GM23338 (cell line): ENCODE data around the gene CEP20. TPM values are rescaled to one million over a fixed set of nuclear protein-coding genes. Genes with fewer than 3 reads are reported as not detected.

Source experiments
- ATAC-seq: fragments of 200-7000 bp; cut with Tn5 transposase; 3 replicates; pipeline ENCODE4 v1.9.1; 2020
- DNase-seq: peaks from one replicate; pipeline ENCODE4 v3.0.0-alpha.2; 2015; ENCODE audit warnings: low spot score
- H2AFZ ChIP-seq: fragments of 200-600 bp; sonication (generic); 2 replicates; pipeline ENCODE4 v1.8.0; 2016; ENCODE audit warnings: antibody characterized with exemption, mild to moderate bottlenecking, moderate library complexity
- H3F3A ChIP-seq: fragments of 200-600 bp; sonication (generic); replicated peaks from 2 replicates; pipeline ENCODE4 v1.8.0; 2017; ENCODE audit warnings: antibody characterized with exemption, mixed run types, low read depth
- H3K27ac ChIP-seq: fragments of 200-600 bp; sonication (generic); 2 replicates; pipeline ENCODE4 v1.6.1; 2016; ENCODE audit warnings: low read depth
- H3K27me3 ChIP-seq: fragments of 200-600 bp; sonication (generic); 2 replicates; pipeline ENCODE4 v1.8.0; 2016; ENCODE audit warnings: mild to moderate bottlenecking, mixed run types, moderate library complexity; ENCODE audit not compliant: insufficient read depth
- H3K36me3 ChIP-seq: fragments of 200-600 bp; sonication (generic); 2 replicates; pipeline ENCODE4 v1.8.0; 2016; ENCODE audit warnings: mild to moderate bottlenecking; ENCODE audit not compliant: insufficient read depth
- H3K4me1 ChIP-seq: fragments of 200-600 bp; sonication (generic); 2 replicates; pipeline ENCODE4 v1.8.0; 2016; ENCODE audit warnings: mild to moderate bottlenecking, moderate library complexity; ENCODE audit not compliant: insufficient read depth
- H3K4me2 ChIP-seq: fragments of 200-600 bp; sonication (generic); 2 replicates; pipeline ENCODE4 v1.7.1; 2017; ENCODE audit warnings: mixed run types
- H3K4me3 ChIP-seq: fragments of 200-600 bp; sonication (generic); 2 replicates; pipeline ENCODE4 v1.6.1; 2016; ENCODE audit warnings: mixed run types
- H3K79me2 ChIP-seq: fragments of 200-600 bp; sonication (generic); replicated peaks from 2 replicates; pipeline ENCODE4 v1.8.0; 2017; ENCODE audit warnings: mild to moderate bottlenecking; ENCODE audit not compliant: insufficient read depth
- H3K9me2 ChIP-seq: fragments of 200-600 bp; sonication (generic); 2 replicates; pipeline ENCODE4 v1.8.0; 2017; ENCODE audit not compliant: insufficient read depth
- H4K20me1 ChIP-seq: fragments of 200-600 bp; sonication (generic); replicated peaks from 2 replicates; pipeline ENCODE4 v1.8.0; 2017; ENCODE audit warnings: mild to moderate bottlenecking; ENCODE audit not compliant: insufficient read depth
- H3K27ac Mint-ChIP-seq: 2 replicates; pipeline ENCODE4 v1.8.0; 2020; ENCODE audit warnings: inconsistent platforms, mild to moderate bottlenecking, moderate library complexity, mixed read lengths
- H3K27me3 Mint-ChIP-seq: 3 replicates; pipeline ENCODE4 v1.8.0; 2022; ENCODE audit warnings: low read depth, mild to moderate bottlenecking, moderate library complexity, mixed read lengths, inconsistent platforms; ENCODE audit not compliant: insufficient read depth, poor library complexity
- H3K36me3 Mint-ChIP-seq: 3 replicates; pipeline ENCODE4 v1.8.0; 2021; ENCODE audit warnings: low read depth, mild to moderate bottlenecking, inconsistent platforms, moderate library complexity, mixed read lengths
- H3K4me1 Mint-ChIP-seq: 3 replicates; pipeline ENCODE4 v1.8.0; 2020; ENCODE audit warnings: mild to moderate bottlenecking, inconsistent platforms, mixed read lengths
- H3K4me3 Mint-ChIP-seq: 3 replicates; pipeline ENCODE4 v1.8.0; 2021; ENCODE audit warnings: moderate library complexity, mild to moderate bottlenecking, inconsistent platforms, mixed read lengths
- H3K9me3 Mint-ChIP-seq: 3 replicates; pipeline ENCODE4 v1.8.0; 2020; ENCODE audit warnings: moderate library complexity, mild to moderate bottlenecking, inconsistent platforms, mixed read lengths
- CREB1 ChIP-seq: fragments of 250-450 bp; sonication (Bioruptor Pico); IDR thresholded peaks from 2 replicates; pipeline ENCODE4 v1.5.0; 2020; ENCODE audit warnings: low read depth, mild to moderate bottlenecking, moderate library complexity
- EZH2phosphoT487 ChIP-seq: fragments of 200-600 bp; sonication (generic); IDR thresholded peaks from one replicate; pipeline ENCODE4 v1.8.1; 2018; ENCODE audit warnings: antibody characterized with exemption; ENCODE audit not compliant: unreplicated experiment
- POLR2AphosphoS5 ChIP-seq: IDR thresholded peaks from 2 replicates; pipeline ENCODE4 v1.6.1; 2016; ENCODE audit warnings: antibody characterized with exemption, low read depth
- REST ChIP-seq: IDR thresholded peaks from one replicate; pipeline ENCODE4 v1.6.1; 2018; ENCODE audit warnings: antibody characterized with exemption; ENCODE audit not compliant: unreplicated experiment
- STAT1 ChIP-seq: IDR thresholded peaks from one replicate; pipeline ENCODE4 v1.6.1; 2016; ENCODE audit warnings: antibody characterized with exemption; ENCODE audit not compliant: unreplicated experiment
- ZNF114 ChIP-seq: fragments of 250-450 bp; sonication (Bioruptor Pico); IDR thresholded peaks from 2 replicates; pipeline ENCODE4 v1.5.0; 2020; ENCODE audit warnings: mild to moderate bottlenecking, moderate library complexity
- ZNF331 ChIP-seq: fragments of 250-450 bp; sonication (Bioruptor Pico); IDR thresholded peaks from 2 replicates; pipeline ENCODE4 v1.5.0; 2020; ENCODE audit warnings: low read depth, mild to moderate bottlenecking, moderate library complexity
- ZNF462 ChIP-seq: fragments of 250-450 bp; sonication (Bioruptor Pico); IDR thresholded peaks from 2 replicates; pipeline ENCODE4 v1.5.0; 2020; ENCODE audit warnings: mild to moderate bottlenecking, moderate library complexity
- polyA plus RNA-seq: library from polyadenylated mRNA; unstranded; fragments of >200 nt; fragmentation: Nextera tagmentation; extraction: Ambion mirVana; gene quantifications from 2 replicates; pipeline ENCODE4 v1.2.1, GENCODE V29; 2016
- total RNA-seq: library from RNA; depleted of rRNA; stranded (reverse); fragments of >200 nt; shearing (Covaris generic); gene quantifications from 2 replicates; pipeline ENCODE4 v1.2.3, GENCODE V29; 2014
- TF ChIP-seq, protein P1 (sequence below): IDR thresholded peaks from 2 replicates; pipeline ENCODE4 v1.6.1; 2016; ENCODE audit warnings: antibody characterized with exemption

The CEP20 gene
- total and polyA plus RNA-seq, 2 experiments from 2014 or later, result 60.2 to 70.9 TPM

GRCh38 chr16:15827709-15828343, 60.6 kb downstream of the CEP20 start:
- no peaks in the 10 kb centered on the region for H3K27me3 ChIP-seq
- ATAC-seq (no peak), DNase-seq (no peak)
- Mint-ChIP-seq H3K9me3 (no peaks in the 10 kb centered on the region), H3K36me3 (no peaks in the 10 kb centered on the region), H3K4me1 (no peaks in the 10 kb centered on the region), H3K27ac (no peak overlapping the region), H3K4me3 (no peak overlapping the region), H3K27me3 (peaks cover 4% of the 10 kb centered on the region)
- TF ChIP-seq STAT1 (no peak), ZNF114 (CRISPR knock-in tag) (no peak), ZNF331 (CRISPR knock-in tag) (no peak), CREB1 (CRISPR knock-in tag) (no peak), POLR2AphosphoS5 (no peak), REST (no peak)
- H2AFZ ChIP-seq, result no peak overlapping the region
- no peaks in the 10 kb centered on the region for H3K79me2 ChIP-seq
- H3F3A ChIP-seq, result no peaks in the 10 kb centered on the region
- H3K9me2 ChIP-seq, result no peaks in the 10 kb centered on the region
- no peaks in the 10 kb centered on the region for H3K36me3 ChIP-seq
- no peak overlapping the region for H3K4me3 ChIP-seq
- no peak overlapping the region for H3K27ac ChIP-seq
- no peaks in the 10 kb centered on the region for H3K4me1 ChIP-seq
- H3K4me2 ChIP-seq, result no peak overlapping the region
- H4K20me1 ChIP-seq, result no peaks in the 10 kb centered on the region

GRCh38 chr16:15827299-15827698, 61.1 kb downstream of the CEP20 start:
- TF ChIP-seq ZNF114 (CRISPR knock-in tag) (no peak), ZNF462 (CRISPR knock-in tag) (no peak), CREB1 (CRISPR knock-in tag) (no peak), EZH2phosphoT487 (no peak), POLR2AphosphoS5 (no peak)
- TF ChIP-seq, protein P1, sequence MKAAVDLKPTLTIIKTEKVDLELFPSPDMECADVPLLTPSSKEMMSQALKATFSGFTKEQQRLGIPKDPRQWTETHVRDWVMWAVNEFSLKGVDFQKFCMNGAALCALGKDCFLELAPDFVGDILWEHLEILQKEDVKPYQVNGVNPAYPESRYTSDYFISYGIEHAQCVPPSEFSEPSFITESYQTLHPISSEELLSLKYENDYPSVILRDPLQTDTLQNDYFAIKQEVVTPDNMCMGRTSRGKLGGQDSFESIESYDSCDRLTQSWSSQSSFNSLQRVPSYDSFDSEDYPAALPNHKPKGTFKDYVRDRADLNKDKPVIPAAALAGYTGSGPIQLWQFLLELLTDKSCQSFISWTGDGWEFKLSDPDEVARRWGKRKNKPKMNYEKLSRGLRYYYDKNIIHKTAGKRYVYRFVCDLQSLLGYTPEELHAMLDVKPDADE, result no peak
- Histone ChIP-seq H3K4me2 (no peak overlapping the region), H3K4me3 (no peak overlapping the region), H3K27me3 (no peaks in the 10 kb centered on the region), H3K79me2 (no peaks in the 10 kb centered on the region), H2AFZ (no peak overlapping the region), H3K4me1 (no peaks in the 10 kb centered on the region), H3F3A (no peaks in the 10 kb centered on the region), H3K27ac (no peak overlapping the region), H3K9me2 (no peaks in the 10 kb centered on the region), H3K36me3 (no peaks in the 10 kb centered on the region), H4K20me1 (no peaks in the 10 kb centered on the region)
- H3K4me3 Mint-ChIP-seq, result no peak overlapping the region
- H3K9me3 Mint-ChIP-seq, result no peaks in the 10 kb centered on the region
- ATAC-seq (no peak), DNase-seq (no peak)
- no peaks in the 10 kb centered on the region for H3K36me3 Mint-ChIP-seq
- H3K4me1 Mint-ChIP-seq, result no peaks in the 10 kb centered on the region
- H3K27ac Mint-ChIP-seq, result no peak overlapping the region
- H3K27me3 Mint-ChIP-seq, result peaks cover 4% of the 10 kb centered on the region
